Measurements from ENCODE around the gene CWF19L1. TPM values are rescaled to one million over a fixed set of nuclear protein-coding genes. Genes with fewer than 3 reads are reported as not detected.

CWF19L1 gene
- total RNA-seq, 2 donors from 2014 or later, result 10.9 to 12.0 TPM

DNA sequence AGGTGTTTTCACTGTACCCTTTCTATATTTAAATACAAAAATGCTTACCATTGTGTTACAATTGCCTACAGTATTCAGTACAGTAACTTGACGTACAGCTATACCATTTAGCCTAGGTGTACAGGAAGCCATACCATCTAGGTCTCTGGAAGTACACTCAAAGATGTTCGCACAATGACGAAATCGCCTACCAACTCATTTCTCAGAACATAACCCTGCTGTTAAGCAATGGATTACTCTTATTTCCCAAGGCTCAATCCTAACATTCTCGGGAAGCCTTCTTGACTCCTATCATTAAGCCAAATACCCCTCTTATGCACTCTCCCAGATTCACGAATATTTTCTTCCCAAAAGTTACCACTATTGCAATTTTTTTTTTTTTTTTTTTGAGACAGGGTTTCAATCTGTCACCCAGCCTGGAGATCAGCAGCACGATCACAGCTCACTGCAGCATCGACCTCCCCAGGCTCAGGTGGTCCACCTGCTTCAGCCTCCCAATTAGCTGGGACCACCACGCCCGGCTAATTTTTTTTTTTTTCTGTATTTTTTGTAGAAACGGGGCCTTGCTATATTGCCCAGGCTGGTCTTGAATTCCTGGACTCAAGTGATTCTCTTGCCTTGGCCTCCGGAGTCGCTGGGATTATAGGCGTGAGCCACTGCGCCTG is 1.5 kb downstream of the CWF19L1 start:
- no peak for ATAC-seq
- intact Hi-C loops (cut with DNase I, micrococcal nuclease), result no loop called here
- no peak for DNase-seq

DNA sequence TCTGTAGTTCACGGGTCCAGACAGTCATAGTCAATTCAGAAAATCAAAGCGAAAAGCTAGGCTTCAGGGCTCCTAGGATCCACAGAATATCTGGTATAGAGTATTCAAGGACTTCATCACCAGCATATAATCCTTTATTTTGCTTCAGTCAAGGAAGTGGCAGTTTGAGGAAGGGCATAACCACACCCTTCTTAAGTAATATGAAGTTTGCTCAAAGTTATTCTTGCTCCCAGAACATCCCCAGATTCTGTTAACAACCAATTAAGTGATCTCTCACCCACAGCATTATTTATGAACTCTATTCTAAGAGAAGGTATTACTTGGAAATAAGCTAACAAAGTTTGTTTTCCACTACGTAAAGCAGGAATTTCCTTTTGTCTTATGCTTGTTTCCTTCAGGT is 13.2 kb downstream of the CWF19L1 start:
- intact Hi-C loops (cut with DNase I, micrococcal nuclease), result no loop called here
- no peak for ATAC-seq
- no peak for DNase-seq

DNA sequence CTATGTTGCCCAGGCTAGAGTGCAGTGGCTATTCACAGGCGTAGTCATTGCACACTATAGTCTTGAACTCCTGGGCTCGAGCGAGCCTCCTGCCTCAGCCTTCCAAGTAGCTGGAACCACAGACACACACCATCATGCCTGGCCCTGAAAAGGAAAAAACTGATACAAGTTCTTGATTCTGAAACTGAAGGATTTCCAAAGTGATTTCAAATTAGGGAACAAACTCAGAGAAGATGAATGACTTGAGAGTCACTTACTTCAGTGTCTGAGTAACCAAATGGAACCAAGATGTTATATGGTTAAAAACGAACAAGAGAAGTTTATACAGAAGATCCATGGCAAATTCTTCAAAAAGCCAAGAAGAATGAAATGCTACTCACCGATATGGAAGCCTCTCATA is 14.4 kb downstream of the CWF19L1 start:
- intact Hi-C loops (cut with DNase I, micrococcal nuclease), result no loop called here
- DNase-seq, result no peak
- ATAC-seq, result no peak

DNA sequence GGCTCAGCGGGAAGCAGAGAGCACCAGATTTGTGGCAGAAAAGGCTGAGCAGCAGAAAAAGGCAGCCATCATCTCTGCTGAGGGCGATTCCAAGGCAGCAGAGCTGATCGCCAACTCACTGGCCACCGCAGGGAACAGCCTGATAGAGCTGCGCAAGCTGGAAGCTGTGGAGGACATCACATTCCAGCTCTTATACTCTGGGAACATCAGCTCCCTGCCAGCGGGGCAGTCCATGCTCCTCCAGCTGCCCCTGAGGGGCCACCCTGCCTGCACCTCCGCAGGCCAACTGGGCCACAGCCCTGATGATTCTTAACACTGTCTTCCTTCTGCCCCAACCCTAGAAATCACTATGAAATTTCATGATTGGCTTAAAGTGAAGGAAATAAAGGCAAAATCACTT is 18.6 kb downstream of the CWF19L1 start:
- ATAC-seq, result no peak
- intact Hi-C loops (cut with DNase I, micrococcal nuclease), result no loop called here
- DNase-seq, result no peak

DNA sequence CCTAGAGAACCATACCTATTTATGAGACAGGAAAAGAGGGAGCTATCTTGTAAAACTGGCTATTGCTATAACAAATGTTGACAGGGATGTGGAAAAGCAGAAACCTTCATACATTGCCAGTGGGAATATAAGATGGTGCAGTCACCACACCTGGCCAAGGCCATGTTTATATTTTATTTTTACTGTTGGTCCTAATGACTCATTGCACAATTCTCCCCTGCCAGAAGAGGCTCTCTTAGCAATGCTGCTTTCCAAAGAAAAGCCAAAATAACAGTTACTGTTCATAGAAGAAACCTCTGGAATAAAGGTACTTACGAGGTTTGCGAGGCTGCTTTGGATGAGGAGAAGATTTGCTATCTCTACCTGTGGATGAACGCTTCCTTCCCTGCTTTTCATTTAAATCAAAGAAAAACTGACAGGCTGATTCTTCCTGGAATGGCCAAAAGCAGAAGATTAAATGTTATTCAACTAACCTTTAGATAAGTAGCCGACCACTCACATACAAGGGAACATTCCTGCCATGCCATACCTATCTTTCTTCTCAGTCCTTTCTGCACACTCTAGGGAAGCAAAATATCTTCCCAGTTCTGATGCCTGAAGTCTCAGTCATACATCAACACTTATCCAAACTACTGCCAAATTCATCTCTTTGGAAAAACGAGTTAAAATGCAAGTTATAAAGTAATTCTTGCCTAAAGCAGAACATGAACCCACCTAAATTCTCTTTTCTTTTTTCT is 21.8 kb downstream of the CWF19L1 start:
- no peak for ATAC-seq
- intact Hi-C loops (cut with DNase I, micrococcal nuclease), result no loop called here
- no peak for DNase-seq

DNA sequence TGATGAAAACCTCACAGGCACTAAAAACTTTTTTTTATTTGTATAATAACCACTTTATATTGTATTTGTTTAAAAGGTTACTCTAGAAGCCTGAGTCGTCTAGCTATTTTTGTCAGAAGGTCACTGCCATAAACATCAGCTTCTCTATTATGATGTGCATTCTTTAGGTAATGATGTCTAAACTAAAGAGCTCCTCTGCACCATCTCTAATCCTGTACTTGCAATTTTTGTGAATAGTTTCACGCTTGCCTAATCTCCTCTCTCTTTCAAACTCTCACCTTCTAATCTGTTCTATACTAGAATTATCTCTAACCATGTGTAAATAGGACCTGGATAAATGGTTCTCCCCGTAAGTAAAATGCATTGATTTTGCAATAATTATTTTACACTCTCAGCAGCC is 27.6 kb downstream of the CWF19L1 start:
- no peak for ATAC-seq
- no peak for DNase-seq
- intact Hi-C loops (cut with DNase I, micrococcal nuclease), result no loop called here

DNA sequence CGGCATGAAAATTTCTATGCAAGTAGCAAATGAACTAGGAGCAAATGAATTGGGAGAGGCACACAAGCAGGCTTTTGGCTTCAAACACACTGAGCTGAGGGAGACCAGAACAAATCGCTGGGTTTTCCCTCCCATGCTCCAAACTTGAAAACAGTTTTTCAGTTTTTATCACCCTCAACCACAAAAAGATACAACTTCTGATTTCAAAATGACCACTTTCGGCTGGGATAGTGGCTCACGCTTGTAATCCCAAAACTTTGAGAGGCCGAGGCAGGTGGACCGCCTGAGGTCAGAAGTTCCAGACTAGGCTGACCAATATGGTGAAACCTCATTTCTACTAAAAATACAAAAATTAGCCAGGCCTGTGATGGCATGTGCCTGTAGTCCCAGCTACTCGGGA is 29.0 kb downstream of the CWF19L1 start:
- DNase-seq (no peak), ATAC-seq (no peak)
- intact Hi-C loops (cut with DNase I, micrococcal nuclease), result no loop called here

DNA sequence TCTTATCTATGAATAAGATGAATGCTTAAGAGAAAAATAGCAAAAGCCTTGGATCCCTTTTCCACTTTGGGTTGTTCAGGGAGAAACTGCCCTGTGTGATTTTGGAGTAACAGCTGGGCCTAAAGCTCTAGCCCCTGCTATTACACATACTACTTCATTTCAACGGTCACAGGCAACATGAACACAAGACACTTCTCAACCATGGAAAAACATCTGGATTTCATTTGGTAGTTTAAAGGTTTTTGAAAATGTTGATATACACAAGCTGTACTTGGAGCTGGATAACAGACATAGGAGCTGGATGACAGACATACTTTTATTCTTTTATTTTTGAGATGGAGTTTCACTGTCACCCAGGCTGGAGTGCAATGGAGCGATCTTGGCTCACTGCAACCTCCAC is 35.3 kb downstream of the CWF19L1 start:
- intact Hi-C loops (cut with DNase I, micrococcal nuclease), result no loop called here
- DNase-seq, result no peak
- no peak for ATAC-seq

DNA sequence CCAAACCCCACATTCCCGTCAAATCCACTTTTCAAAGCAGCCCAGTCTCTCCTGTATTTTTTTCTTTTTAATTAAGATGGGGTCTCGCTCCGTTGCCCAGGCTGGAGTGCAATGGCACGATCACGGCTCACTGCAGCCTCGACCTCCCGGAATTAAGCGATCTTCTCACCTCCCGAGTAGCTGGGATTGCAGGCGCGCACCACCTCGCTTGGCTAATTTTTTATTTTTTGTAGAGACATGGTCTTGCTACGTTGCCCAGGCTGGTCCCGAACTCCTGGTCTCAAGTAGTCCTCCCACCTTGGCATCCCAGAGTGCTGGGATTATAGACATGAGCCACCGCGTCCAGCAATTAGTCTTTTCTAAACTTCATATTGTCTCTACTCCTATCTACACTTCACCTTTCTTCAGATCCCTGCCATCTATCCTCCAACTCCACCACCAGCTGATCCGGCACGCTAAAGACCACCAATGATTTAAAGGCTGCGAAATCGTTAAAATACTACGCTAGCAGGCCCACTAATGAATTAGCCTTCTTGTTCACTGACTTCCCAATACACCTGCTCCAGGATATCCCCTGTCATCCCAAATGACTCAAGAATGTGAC is 37.5 kb downstream of the CWF19L1 start:
- intact Hi-C loops (cut with DNase I, micrococcal nuclease), result no loop called here
- no peak for ATAC-seq

DNA sequence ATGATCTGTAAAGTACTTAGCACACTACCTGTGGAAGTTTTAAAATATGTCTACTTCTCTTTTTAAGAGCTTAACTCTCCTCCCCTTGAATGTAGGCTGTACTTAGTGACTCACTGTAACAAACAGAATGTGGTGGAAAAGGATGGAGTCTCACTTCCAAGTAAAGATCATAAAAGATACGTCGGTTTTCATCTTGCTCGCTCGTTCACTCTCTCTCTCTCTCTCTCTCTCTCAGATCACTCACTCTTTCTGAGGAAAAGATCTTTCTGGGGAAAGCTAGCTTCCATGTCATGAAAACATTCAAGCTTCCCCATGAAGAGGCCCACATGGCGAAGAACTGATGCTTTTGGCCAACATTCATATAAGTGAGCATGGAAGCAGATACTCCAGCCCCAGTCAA is 43.6 kb downstream of the CWF19L1 start:
- intact Hi-C loops (cut with DNase I, micrococcal nuclease), result no loop called here
- no peak for ATAC-seq
- no peak for DNase-seq

More for the DNA sequence above, 37.5 kb downstream of the CWF19L1 start:
- peak in 1 of 2 donors; percentile 17 for DNase-seq

DNA sequence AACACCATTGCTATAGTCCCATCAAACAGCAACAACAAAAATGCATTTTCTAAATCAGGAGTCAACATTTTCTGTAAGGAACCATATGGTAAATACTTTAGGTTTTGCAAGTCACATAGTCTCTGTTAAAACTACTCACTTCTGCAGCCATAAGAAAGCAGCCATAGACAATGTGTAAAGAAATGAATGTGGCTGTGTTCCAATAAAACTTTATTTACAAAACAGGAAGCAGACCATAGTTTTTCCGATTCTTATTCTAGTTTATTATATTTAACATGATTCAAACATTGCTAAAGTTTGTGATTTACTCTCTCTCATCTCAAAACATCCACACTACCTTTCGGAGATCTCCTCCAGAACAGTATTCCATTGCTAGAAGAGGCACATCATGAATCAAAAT is 44.9 kb downstream of the CWF19L1 start:
- ATAC-seq (no peak), DNase-seq (no peak)
- intact Hi-C loops (cut with DNase I, micrococcal nuclease), result no loop called here

DNA sequence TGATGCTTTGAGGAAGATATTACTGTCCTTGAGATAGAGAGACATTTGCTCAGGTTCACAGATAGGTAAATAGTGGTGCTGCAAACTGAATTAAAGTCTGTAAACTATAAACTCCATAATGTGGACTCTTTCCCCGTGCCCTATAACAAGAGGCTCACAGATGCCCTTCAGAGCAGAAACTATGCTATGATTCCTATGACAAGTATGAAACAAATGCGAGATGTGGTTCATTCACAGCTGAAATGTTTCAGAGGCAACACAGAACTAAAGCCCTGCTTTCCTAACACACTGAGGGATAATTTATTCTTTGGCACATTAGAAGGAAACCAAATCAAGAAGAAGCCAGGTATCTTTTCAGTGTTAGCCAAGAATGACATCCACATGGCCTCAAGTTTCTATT is 51.4 kb downstream of the CWF19L1 start:
- ATAC-seq, result no peak
- intact Hi-C loops (cut with DNase I, micrococcal nuclease), result no loop called here

DNA sequence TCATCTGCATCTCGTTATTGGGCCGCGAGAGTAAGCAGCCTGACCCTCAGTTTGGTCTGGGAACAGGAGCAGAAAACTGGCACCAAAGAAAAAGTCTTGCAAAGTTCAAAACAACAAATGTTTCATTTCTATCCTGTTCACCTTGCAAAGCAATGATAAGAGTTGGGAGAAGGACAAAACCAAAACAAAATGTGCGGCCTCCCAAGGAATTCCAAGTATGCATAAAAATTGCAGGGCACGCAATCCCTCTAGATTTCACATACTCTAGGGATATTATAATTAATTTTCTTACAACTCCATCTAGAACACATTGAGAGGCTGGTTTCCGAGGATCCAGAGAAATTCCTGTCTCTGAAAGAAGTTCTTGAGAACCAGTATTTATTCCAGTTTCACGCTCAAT is 58.1 kb downstream of the CWF19L1 start:
- intact Hi-C loops (cut with DNase I, micrococcal nuclease), result no loop called here
- no peak for ATAC-seq
- DNase-seq, result no peak

More for the DNA sequence above, 51.4 kb downstream of the CWF19L1 start:
- no peak for DNase-seq

DNA sequence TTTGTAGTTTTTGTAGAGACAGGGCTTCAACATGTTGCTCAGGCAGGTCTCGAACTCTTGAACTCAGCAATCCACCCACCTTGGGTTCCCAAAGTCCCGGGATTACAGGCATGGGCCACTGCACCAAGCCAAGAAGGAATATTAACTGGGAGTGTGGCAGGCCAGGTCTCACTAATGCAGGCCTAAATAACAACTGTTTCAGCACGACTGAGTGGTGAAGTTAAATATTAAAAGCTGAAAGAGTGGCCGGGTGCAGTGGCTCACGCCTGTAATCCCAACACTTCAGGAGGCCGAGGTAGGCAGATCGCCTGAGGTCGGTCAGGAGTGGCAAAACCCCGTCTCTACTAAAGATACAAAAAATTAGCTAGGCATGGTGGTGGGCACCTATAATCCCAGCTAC is 59.2 kb downstream of the CWF19L1 start:
- ATAC-seq (no peak), DNase-seq (no peak)
- intact Hi-C loops (cut with DNase I, micrococcal nuclease), result no loop called here

DNA sequence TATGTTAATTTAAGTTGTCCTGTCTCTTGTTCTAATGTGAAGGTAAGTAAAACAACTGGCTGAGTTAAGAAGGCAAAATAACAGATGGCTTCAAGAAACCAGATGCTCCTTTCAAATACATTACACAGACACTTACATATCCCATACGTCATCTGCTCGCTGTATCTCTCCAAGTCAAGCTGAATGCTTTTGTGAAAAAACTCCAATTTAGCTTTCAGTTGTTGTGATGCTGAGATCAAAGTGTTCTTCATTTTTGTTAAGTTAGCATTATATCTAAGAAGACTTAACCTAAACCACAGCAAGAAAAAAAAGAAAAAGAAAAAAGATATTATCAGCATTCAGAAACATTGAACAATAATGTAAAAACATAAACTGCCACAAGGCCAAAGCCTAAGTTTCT is 63.1 kb downstream of the CWF19L1 start:
- intact Hi-C loops (cut with DNase I, micrococcal nuclease), result no loop called here
- ATAC-seq (no peak), DNase-seq (no peak)

DNA sequence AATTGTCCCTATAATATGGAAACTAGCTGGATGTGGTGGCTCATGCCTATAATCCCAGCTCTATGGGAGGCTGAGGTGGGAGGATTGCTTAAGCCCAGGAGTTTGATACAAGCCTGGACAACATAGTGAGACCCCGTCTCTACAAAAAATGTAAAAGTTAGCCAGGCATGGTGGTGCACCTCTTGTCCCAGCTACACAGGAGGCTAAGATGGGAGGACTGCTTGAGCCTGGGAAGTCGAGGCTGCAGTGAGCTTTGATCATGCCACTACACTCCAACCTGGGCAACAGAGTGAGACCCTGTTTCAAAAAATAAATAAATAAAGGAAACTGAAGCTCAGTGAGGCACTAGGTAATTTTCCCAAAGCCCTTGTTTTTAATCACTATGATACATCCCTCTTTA is 65.9 kb downstream of the CWF19L1 start:
- intact Hi-C loops (cut with DNase I, micrococcal nuclease), result no loop called here
- DNase-seq, result no peak
- no peak for ATAC-seq

DNA sequence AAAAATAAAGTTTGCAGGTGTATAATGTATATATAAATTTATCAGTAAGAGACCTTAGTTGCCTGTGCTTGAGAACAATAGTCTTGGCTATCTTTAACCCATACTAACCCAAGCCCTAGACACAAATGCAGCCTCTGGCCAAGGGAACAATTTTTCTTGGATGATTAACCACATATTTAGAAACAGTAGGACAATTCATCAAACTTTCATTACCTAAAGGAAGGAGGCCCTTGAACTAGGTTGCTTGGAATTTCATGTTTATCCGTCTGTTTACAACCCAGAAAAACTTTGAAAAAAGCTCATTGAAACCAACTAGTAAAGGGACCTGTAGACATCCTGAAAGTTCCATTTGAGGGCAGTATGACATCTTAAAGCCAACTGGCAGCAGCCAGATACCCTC is 72.7 kb downstream of the CWF19L1 start:
- no peak for ATAC-seq
- intact Hi-C loops (cut with DNase I, micrococcal nuclease), result no loop called here
- no peak for DNase-seq

DNA sequence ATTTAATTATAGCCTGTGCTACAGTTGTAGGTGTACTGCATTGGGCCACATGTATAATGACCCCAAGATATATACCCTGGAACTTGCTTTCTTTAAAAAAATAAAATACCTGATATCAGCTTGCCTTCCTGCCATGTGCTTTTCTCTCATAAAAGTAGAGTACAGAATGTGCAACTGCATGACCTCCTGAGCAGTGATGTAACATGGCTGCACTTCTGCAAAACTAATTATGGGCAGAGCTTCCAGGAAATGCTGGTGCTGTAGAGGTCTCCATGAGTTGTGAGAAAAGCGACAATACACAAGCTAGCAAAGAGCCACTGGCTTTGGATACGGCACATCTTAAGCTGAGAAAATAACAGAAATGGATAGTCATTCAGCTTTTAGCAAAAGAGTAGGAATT is 75.1 kb downstream of the CWF19L1 start:
- ATAC-seq (no peak), DNase-seq (no peak)
- intact Hi-C loops (cut with DNase I, micrococcal nuclease), result no loop called here

DNA sequence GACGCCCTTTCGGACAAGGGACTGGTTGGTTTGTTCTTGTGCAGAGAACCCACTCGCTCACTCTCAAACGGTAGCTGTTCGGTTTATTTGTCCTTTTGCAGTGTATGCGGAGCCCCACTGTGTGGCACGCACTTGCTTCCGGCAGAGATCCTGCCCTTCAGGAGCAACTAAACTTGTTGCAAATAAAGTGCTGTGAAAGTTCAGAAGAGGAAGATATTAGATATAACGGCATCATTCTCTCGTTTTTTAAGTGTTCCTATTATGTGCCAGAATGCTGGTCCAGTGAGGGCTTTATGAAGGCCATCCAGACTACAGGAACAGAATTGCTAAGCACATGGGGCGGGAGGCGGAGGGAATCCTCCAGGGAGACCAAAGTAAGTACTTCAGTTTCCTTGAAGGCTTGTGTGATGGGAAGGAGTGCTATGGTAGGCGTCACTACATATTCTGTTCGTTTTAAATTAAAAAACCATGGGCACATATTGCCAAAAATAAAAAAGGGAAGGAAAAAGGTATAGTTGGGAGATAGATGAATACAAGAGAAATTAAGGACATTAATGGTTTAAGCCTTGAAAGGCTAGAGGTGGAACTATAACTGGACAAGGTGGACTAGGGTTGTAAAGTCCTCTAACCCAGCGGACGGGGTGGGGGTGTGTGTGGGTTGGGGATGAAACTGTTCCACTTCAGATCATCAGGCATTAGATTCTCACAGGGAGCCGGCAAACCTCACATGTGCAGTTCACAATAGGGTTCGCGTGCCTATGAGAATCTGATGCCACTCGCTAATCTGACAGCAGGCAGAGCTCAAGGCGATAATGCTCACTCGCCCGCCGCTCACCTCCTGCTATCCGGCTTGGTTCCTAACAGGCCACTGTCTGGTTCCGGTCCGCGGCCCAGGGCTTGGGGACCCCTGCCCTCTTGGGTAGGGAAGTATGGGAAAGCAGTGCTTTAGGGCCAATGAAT is 80.9 kb downstream of the CWF19L1 start:
- ATAC-seq (peak; percentile 44), DNase-seq (peak; percentile 30 to 59)
- intact Hi-C loops (cut with DNase I, micrococcal nuclease), result no loop called here

Data from left colon (tissue), 2 donors.